DOHH2 (cell line): ENCODE data around the gene NLGN1.

Experiments
- H3F3A ChIP-seq: fragments of 200-600 bp; sonication (generic), shearing (Covaris generic); 2 replicates; pipeline ENCODE4 v1.6.0; 2016; ENCODE audit warnings: antibody characterized with exemption, mild to moderate bottlenecking; ENCODE audit not compliant: control insufficient read depth, insufficient read depth
- H3K27ac ChIP-seq: fragments of 200-600 bp; sonication (generic); 2 replicates; pipeline ENCODE4 v1.5.1; 2014; ENCODE audit warnings: low read depth, mild to moderate bottlenecking, low read length, moderate library complexity
- H3K27me3 ChIP-seq: fragments of 200-600 bp; sonication (generic); 2 replicates; pipeline ENCODE4 v1.6.1; 2014; ENCODE audit warnings: mild to moderate bottlenecking, low read length, mixed read lengths; ENCODE audit not compliant: control insufficient read depth
- H3K36me3 ChIP-seq: fragments of 200-600 bp; sonication (generic); 2 replicates; pipeline ENCODE4 v1.6.1; 2014; ENCODE audit warnings: mild to moderate bottlenecking, low read length, moderate library complexity, mixed read lengths; ENCODE audit not compliant: control insufficient read depth
- H3K4me1 ChIP-seq: fragments of 200-600 bp; sonication (generic); 2 replicates; pipeline ENCODE4 v1.6.1; 2014; ENCODE audit warnings: mild to moderate bottlenecking, low read length, mixed read lengths; ENCODE audit not compliant: control insufficient read depth
- H3K4me2 ChIP-seq: fragments of 200-600 bp; sonication (generic); 2 replicates; pipeline ENCODE4 v1.6.0; 2014; ENCODE audit warnings: mild to moderate bottlenecking, low read length, moderate library complexity
- H3K4me3 ChIP-seq: fragments of 200-600 bp; sonication (generic); 2 replicates; pipeline ENCODE4 v1.5.1; 2014; ENCODE audit warnings: mild to moderate bottlenecking, low read length, mixed read lengths
- H3K79me2 ChIP-seq: fragments of 200-600 bp; sonication (generic); 2 replicates; pipeline ENCODE4 v1.6.1; 2014; ENCODE audit warnings: mild to moderate bottlenecking, low read length, mixed read lengths; ENCODE audit not compliant: control insufficient read depth
- H3K9me2 ChIP-seq: fragments of 200-600 bp; sonication (generic); replicated peaks from 2 replicates; pipeline ENCODE4 v1.6.1; 2014; ENCODE audit warnings: mild to moderate bottlenecking, low read length, mixed read lengths; ENCODE audit not compliant: control insufficient read depth
- H3K9me3 ChIP-seq: fragments of 200-600 bp; sonication (generic); 2 replicates; pipeline ENCODE4 v1.6.1; 2014; ENCODE audit warnings: antibody characterized with exemption, low read length, mixed read lengths; ENCODE audit not compliant: control insufficient read depth, insufficient read depth
- H4K20me1 ChIP-seq: fragments of 200-600 bp; sonication (generic); 2 replicates; pipeline ENCODE4 v1.6.0; 2014; ENCODE audit warnings: low read depth, mild to moderate bottlenecking, antibody characterized with exemption, low read length, moderate library complexity; ENCODE audit not compliant: control insufficient read depth, insufficient read depth
- CTCF ChIP-seq: fragments of 200-600 bp; sonication (generic); IDR thresholded peaks from one replicate; pipeline ENCODE4 v1.5.1; 2014; ENCODE audit warnings: antibody characterized with exemption, mild to moderate bottlenecking, low read depth, low read length; ENCODE audit not compliant: poor library complexity, severe bottlenecking
- EZH2phosphoT487 ChIP-seq: fragments of 200-600 bp; sonication (generic); IDR thresholded peaks from 2 replicates; pipeline ENCODE4 v1.6.1; 2017; ENCODE audit warnings: borderline replicate concordance, mild to moderate bottlenecking, antibody characterized with exemption, low read length, moderate library complexity, mixed read lengths

NLGN1 gene

GRCh38 chr3:173755161-173755560 is 357.6 kb downstream of the NLGN1 start:
- Histone ChIP-seq H3K4me3 (no peak overlapping the region), H3K4me1 (no peaks in the 10 kb centered on the region), H3K27me3 (no peaks in the 10 kb centered on the region), H3F3A (no peaks in the 10 kb centered on the region), H4K20me1 (no peaks in the 10 kb centered on the region), H3K9me2 (no peaks in the 10 kb centered on the region), H3K36me3 (no peaks in the 10 kb centered on the region), H3K27ac (no peak overlapping the region), H3K79me2 (no peaks in the 10 kb centered on the region), H3K4me2 (no peak overlapping the region), H3K9me3 (no peaks in the 10 kb centered on the region)
- no peak for TF ChIP-seq CTCF
- TF ChIP-seq EZH2phosphoT487, result no peak

GRCh38 chr3:173761161-173761560 is 363.6 kb downstream of the NLGN1 start:
- H3K27ac ChIP-seq, result no peak overlapping the region
- H4K20me1 ChIP-seq, result no peaks in the 10 kb centered on the region
- H3F3A ChIP-seq, result no peaks in the 10 kb centered on the region
- H3K36me3 ChIP-seq, result no peaks in the 10 kb centered on the region
- no peak overlapping the region for H3K4me3 ChIP-seq
- H3K9me3 ChIP-seq, result no peaks in the 10 kb centered on the region
- no peaks in the 10 kb centered on the region for H3K9me2 ChIP-seq
- H3K79me2 ChIP-seq, result no peaks in the 10 kb centered on the region
- H3K27me3 ChIP-seq, result no peaks in the 10 kb centered on the region
- no peaks in the 10 kb centered on the region for H3K4me1 ChIP-seq
- H3K4me2 ChIP-seq, result no peak overlapping the region
- TF ChIP-seq CTCF (no peak), EZH2phosphoT487 (no peak)

- Histone ChIP-seq H3K27ac (no peak overlapping the region), H3K36me3 (no peaks in the 10 kb centered on the region), H3F3A (no peaks in the 10 kb centered on the region), H3K9me3 (no peaks in the 10 kb centered on the region), H3K4me3 (no peak overlapping the region), H3K79me2 (no peaks in the 10 kb centered on the region), H3K9me2 (no peaks in the 10 kb centered on the region), H3K4me2 (no peak overlapping the region), H3K27me3 (no peaks in the 10 kb centered on the region), H4K20me1 (no peaks in the 10 kb centered on the region), H3K4me1 (no peaks in the 10 kb centered on the region)
- TF ChIP-seq EZH2phosphoT487 (no peak), CTCF (no peak)
These were observed 365.0 kb downstream of the NLGN1 start for GRCh38 chr3:173762501-173762900.

GRCh38 chr3:173770011-173770410 is 372.5 kb downstream of the NLGN1 start:
- Histone ChIP-seq H3K9me2 (no peaks in the 10 kb centered on the region), H3K27me3 (no peaks in the 10 kb centered on the region), H3K36me3 (no peaks in the 10 kb centered on the region), H3K4me3 (no peak overlapping the region), H3K4me2 (no peak overlapping the region), H3K79me2 (no peaks in the 10 kb centered on the region), H3F3A (no peaks in the 10 kb centered on the region), H3K4me1 (no peaks in the 10 kb centered on the region), H3K27ac (no peak overlapping the region), H3K9me3 (no peaks in the 10 kb centered on the region), H4K20me1 (no peaks in the 10 kb centered on the region)
- TF ChIP-seq CTCF (no peak), EZH2phosphoT487 (no peak)
